Spleen (tissue), 11 donors: ENCODE data around the gene TTC28. TPM values are rescaled to one million over a fixed set of nuclear protein-coding genes. Genes with fewer than 3 reads are reported as not detected.
"Not testable (repeated sequence)": the region's sequence is repeated elsewhere in the genome, so short reads cannot be mapped to it uniquely, and the experiment has no call there.

Experiments
- DNase-seq: peaks from one replicate; pipeline ENCODE4 v3.0.0-alpha.2; 2020
- H3K27ac ChIP-seq, 8 donors: fragments of 200-600 bp; sonication (generic) in 7 of 8; 1 replicate in 4 of 8; 2 replicates in 4 of 8; pipeline versions ENCODE4 v1.5.0 to v1.8.0; 2016 to 2021; ENCODE audit warnings: inconsistent platforms in 4 of 8, mild to moderate bottlenecking in 4 of 8, moderate library complexity in 1 of 8
- H3K27me3 ChIP-seq, 7 donors: fragments of 200-600 bp; sonication (generic) in 6 of 7; replicated peaks in 1 of 7; 1 replicate in 4 of 7; 2 replicates in 3 of 7; pipeline versions ENCODE4 v1.5.0 to v1.8.0; 2016 to 2021; ENCODE audit warnings: inconsistent platforms in 3 of 7, mild to moderate bottlenecking in 1 of 7
- H3K36me3 ChIP-seq, 6 donors: fragments of 200-600 bp; sonication (generic) in 5 of 6; 1 replicate in 4 of 6; 2 replicates in 2 of 6; pipeline versions ENCODE4 v1.5.0 to v1.8.0; 2016 to 2021; ENCODE audit warnings: inconsistent platforms in 2 of 6
- H3K4me1 ChIP-seq, 6 donors: fragments of 200-600 bp; sonication (generic) in 5 of 6; 1 replicate in 3 of 6; 2 replicates in 3 of 6; pipeline versions ENCODE4 v1.5.0 to v1.8.0; 2016 to 2021; ENCODE audit warnings: inconsistent platforms in 3 of 6
- H3K4me3 ChIP-seq, 8 donors: fragments of 200-600 bp; sonication (generic) in 7 of 8; 1 replicate in 4 of 8; 2 replicates in 4 of 8; pipeline versions ENCODE4 v1.5.0 to v1.8.0; 2016 to 2021; ENCODE audit warnings: inconsistent platforms in 4 of 8, mild to moderate bottlenecking in 4 of 8, moderate library complexity in 2 of 8
- H3K9me3 ChIP-seq, 8 donors: fragments of 200-600 bp; sonication (generic) in 7 of 8; 1 replicate in 4 of 8; 2 replicates in 4 of 8; pipeline versions ENCODE4 v1.5.0 to v1.8.0; 2016 to 2021; ENCODE audit warnings: inconsistent platforms in 4 of 8
- CTCF ChIP-seq, 11 experiments: fragments of 200-600 bp in 7 of 11; fragments of 450-650 bp in 4 of 11; sonication (generic) in 4 of 11; IDR thresholded peaks in 8 of 11; conservative IDR thresholded peaks in 3 of 11; 1 replicate in 7 of 11; 2 replicates in 4 of 11; pipeline versions ENCODE4 v1.4.0 to v1.8.0; 2016 to 2021; ENCODE audit warnings: antibody characterized with exemption in 11 of 11, inconsistent platforms in 4 of 11, mild to moderate bottlenecking in 1 of 11
- POLR2A ChIP-seq, 3 donors: fragments of 450-650 bp; IDR thresholded peaks; one replicate each; pipeline ENCODE4 v1.5.1; 2017; ENCODE audit warnings: antibody characterized with exemption in 3 of 3, mild to moderate bottlenecking in 1 of 3
- POLR2AphosphoS5 ChIP-seq, 3 donors: sonication (generic); formaldehyde crosslinking; IDR thresholded peaks; one replicate each; pipeline ENCODE4 v1.5.1; 2017; ENCODE audit warnings: antibody characterized with exemption in 3 of 3
- WGBS, 5 donors: extraction: QIAGEN DNeasy Blood & Tissue Kit in 3 of 5; methylation state at CpG; one replicate each; pipeline versions ENCODE4 v1.1.5 to v1.1.7; 2013 to 2018; 5-methylcytosine and 5-hydroxymethylcytosine counted together
- intact Hi-C: fragments of 100-400 bp; cut with DNase I; formaldehyde crosslinking; loops from one replicate; pipeline ENCODE4 v1.15.0; 2023; ENCODE audit warnings: low total_unique reads
- polyA plus RNA-seq, 3 donors: library from polyadenylated mRNA; stranded (reverse); fragments of 200-250 nt; gene quantifications; one replicate each; pipeline ENCODE4 v1.2.1, GENCODE V29; 2013
- total RNA-seq, 7 donors: library from RNA; depleted of rRNA in 3 of 7; stranded (reverse); fragments of >200 nt in 3 of 7; fragmentation: NEBNext Ultra II Directional in 4 of 7; extraction: Animal tissue kit (Norgen Biotek cat#: 25700) in 4 of 7; gene quantifications; one replicate each; pipeline versions ENCODE4 v1.1.0 to v1.2.1, GENCODE V29; 2016 to 2021
- donor health status: healthy with polysubstance abuse.
- donor health status: DM: no; HTN: no; CAD: no; lungs with moderate emphysema.
- donor health status: DM: no; HTN: no; CAD: no.
- donor health status: Bipolar disorder and iron deficiency.
- donor health status: healthy.
- donor health status: DM: no; HTN: no; CAD: no.
- donor health status: DM: yes; HTN: yes; CAD: no.

TTC28 gene
- total and polyA plus RNA-seq, 10 donors, result 0.62 to 69.0 (median 33.5) TPM

GRCh38 chr22:28563636-28564035 is 116.0 kb downstream of the TTC28 start:
- Histone ChIP-seq H3K4me3 (no peak overlapping the region), H3K36me3 (no peaks in the 10 kb centered on the region), H3K4me1 (no peaks in the 10 kb centered on the region), H3K27ac (no peak overlapping the region), H3K9me3 (no peaks in the 10 kb centered on the region), H3K27me3 (no peaks in the 10 kb centered on the region)
- no peak for DNase-seq
- 79 to 97% (median 82%) methylated on average over 2 of the region's 2 CpGs for WGBS, 5 donors
- no peak for TF ChIP-seq POLR2A (IDR thresholded peaks at IDR 0.05)
- no peak for TF ChIP-seq POLR2AphosphoS5 (IDR thresholded peaks at IDR 0.05)
- no peak for TF ChIP-seq CTCF (IDR thresholded peaks at IDR 0.05 in 8 of 11, conservative IDR thresholded peaks at IDR 0.05 in 3 of 11)
- intact Hi-C loops, result no loop called here

GRCh38 chr22:28562324-28562723 is 117.3 kb downstream of the TTC28 start:
- DNase-seq, result no peak
- WGBS, 5 donors, result 83 to 93% (median 86%) methylated on average over 1 of the region's 1 CpG
- Histone ChIP-seq H3K4me1 (no peaks in the 10 kb centered on the region), H3K4me3 (no peak overlapping the region), H3K27ac (no peak overlapping the region), H3K27me3 (no peaks in the 10 kb centered on the region), H3K36me3 (no peaks in the 10 kb centered on the region), H3K9me3 (no peaks in the 10 kb centered on the region)
- TF ChIP-seq CTCF (IDR thresholded peaks at IDR 0.05 in 8 of 11, conservative IDR thresholded peaks at IDR 0.05 in 3 of 11) (no peak), POLR2AphosphoS5 (IDR thresholded peaks at IDR 0.05) (no peak), POLR2A (IDR thresholded peaks at IDR 0.05) (no peak)
- intact Hi-C loops, result no loop called here

GRCh38 chr22:28560743-28561101 is 118.9 kb downstream of the TTC28 start:
- H3K4me1 ChIP-seq, H3K9me3 ChIP-seq, DNase-seq, intact Hi-C loops, H3K4me3 ChIP-seq, H3K27me3 ChIP-seq, H3K36me3 ChIP-seq, H3K27ac ChIP-seq: not testable (repeated sequence)
- WGBS, 5 donors, result 87 to 93% (median 90%) methylated on average over 5 of the region's 5 CpGs

GRCh38 chr22:28560046-28560742 is 119.4 kb downstream of the TTC28 start:
- Histone ChIP-seq H3K27me3 (no peaks in the 10 kb centered on the region), H3K9me3 (peaks cover 0 to 4% (median 0%) of the 10 kb centered on the region in 8 donors), H3K4me3 (no peak overlapping the region), H3K4me1 (no peaks in the 10 kb centered on the region), H3K27ac (no peak overlapping the region), H3K36me3 (no peaks in the 10 kb centered on the region)
- 82 to 92% (median 86%) methylated on average over 2 of the region's 2 CpGs for WGBS, 5 donors
- TF ChIP-seq POLR2A (IDR thresholded peaks at IDR 0.05) (no peak), CTCF (IDR thresholded peaks at IDR 0.05 in 8 of 11, conservative IDR thresholded peaks at IDR 0.05 in 3 of 11) (no peak), POLR2AphosphoS5 (IDR thresholded peaks at IDR 0.05) (no peak)
- intact Hi-C loops, result no loop called here
- DNase-seq, result no peak
